ENCODE data around the gene LDLRAD4. TPM values are rescaled to one million over a fixed set of nuclear protein-coding genes. Genes with fewer than 3 reads are reported as not detected.

LDLRAD4 gene
- total RNA-seq, 1 donor from 2014 or later: 104 TPM

GRCh38 chr18:13227910-13228309 is 9.3 kb downstream of the LDLRAD4 start:
- DNase-seq (ENCODE audit: low spot score): no peak

- no peak for DNase-seq (ENCODE audit: low spot score)
Observed at GRCh38 chr18:13229001-13229671, 10.6 kb downstream of the LDLRAD4 start.

DNA sequence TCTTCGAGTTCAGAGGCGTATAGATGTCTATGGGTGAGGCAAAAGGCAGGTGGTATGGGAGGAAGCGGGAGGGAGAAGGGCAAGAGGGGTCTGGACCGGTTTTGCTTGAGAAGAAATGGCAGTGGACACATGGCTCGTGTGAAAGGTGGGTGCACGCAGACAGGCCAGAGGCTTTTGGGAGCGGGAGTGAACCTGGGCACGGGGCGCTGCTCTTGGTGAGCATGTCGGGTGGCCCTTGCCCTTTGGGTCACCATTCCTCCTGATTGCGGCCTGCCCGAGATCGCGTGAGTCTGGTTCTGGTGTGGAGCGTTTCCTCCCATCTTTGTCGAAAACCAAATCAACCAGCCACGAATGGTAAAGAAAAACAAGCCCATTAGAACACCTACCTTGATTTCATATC is 12.6 kb downstream of the LDLRAD4 start:
- no peak for DNase-seq (ENCODE audit: low spot score)

DNA sequence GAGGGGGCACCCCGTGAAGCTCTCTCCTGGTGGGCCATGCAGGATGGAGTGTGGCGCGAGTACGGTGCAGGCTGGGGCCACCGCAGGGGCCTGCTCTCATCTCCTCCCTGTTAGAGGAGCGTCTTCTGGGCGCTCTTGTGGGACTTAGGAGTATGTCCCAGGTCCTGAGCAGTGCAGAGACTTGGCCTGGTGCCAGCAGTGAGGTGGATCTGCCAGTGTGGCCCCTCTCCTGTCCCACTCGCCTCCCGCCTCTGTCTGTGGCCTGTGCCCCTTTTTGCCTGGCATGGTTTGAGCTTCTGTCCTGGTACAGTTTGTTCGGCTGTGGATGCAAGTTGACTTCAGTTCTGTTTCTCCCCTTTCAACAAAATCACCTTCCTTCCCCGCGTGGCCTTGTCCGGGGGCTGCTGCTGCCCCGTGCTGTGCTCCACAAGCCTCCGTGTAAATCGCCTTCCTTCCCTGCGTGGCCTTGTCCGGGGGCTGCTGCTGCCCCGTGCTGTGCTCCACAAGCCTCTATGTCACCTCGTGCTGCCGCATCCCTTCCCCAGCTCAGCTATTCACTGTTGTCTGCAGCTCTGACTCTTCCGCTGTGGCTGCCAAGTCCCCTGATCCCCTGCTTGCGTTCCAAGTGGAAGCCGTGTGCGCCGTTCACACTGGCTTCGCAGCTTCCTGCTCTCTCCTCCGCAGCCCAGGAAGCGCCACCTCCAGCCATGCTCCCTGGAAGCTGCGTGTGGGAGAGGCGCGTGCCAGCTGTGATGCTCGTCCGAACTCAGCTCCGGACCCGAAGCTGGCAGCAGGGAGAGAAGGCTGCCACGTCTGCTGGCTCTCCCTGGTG is 13.7 kb downstream of the LDLRAD4 start:
- DNase-seq (ENCODE audit: low spot score): peak; percentile 16

GRCh38 chr18:13232971-13233786 is 14.6 kb downstream of the LDLRAD4 start:
- no peak for DNase-seq (ENCODE audit: low spot score)

GRCh38 chr18:13233787-13234783 is 15.5 kb downstream of the LDLRAD4 start:
- DNase-seq (ENCODE audit: low spot score): no peak

DNA sequence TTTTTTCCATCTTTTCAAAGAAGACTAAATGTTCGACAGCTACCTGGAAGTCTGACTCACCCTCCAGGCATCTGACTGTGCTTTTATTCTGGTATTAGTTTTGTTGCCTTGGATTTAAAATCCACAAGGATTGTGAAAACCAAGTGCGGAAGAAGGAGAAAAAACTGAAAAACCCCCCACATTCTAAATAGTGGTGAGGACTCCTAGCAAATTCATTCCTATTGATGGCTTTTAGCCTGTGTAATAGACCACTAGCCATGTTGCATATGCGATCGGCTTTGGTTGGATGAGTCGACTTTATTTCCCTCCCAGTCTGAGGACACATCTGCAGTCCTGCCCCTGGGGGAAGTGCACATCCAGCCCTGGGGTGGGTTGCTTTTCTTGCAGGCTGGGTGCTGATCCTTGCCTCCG is 16.9 kb downstream of the LDLRAD4 start:
- peak; percentile 54 for DNase-seq (ENCODE audit: low spot score)

- peak; percentile 86 for DNase-seq (ENCODE audit: low spot score)
Observed at GRCh38 chr18:13235981-13236380, 17.4 kb downstream of the LDLRAD4 start.

DNA sequence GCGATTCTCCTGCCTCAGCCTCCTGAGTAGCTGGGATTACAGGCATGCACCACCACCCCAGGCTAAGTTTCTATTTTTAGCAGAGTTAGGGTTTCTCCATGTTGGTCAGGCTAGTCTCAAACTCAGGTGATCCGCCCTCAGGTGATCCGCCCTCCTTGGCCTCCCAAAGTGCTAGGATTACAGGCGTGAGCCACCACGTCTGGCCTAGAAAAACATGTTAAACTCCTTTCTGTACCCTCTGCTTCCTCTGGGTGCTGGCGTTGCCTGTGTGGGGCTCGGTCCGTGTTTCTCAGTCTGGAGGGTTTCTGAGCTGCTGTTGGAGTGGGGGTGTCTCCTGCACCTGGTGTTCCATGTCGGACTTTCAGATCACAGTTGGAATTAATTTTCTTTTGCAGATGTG is 17.9 kb downstream of the LDLRAD4 start:
- DNase-seq (ENCODE audit: low spot score): no peak

GRCh38 chr18:13237073-13237472 is 18.5 kb downstream of the LDLRAD4 start:
- DNase-seq (ENCODE audit: low spot score): no peak

GRCh38 chr18:13237641-13238040 is 19.1 kb downstream of the LDLRAD4 start:
- no peak for DNase-seq (ENCODE audit: low spot score)

DNA sequence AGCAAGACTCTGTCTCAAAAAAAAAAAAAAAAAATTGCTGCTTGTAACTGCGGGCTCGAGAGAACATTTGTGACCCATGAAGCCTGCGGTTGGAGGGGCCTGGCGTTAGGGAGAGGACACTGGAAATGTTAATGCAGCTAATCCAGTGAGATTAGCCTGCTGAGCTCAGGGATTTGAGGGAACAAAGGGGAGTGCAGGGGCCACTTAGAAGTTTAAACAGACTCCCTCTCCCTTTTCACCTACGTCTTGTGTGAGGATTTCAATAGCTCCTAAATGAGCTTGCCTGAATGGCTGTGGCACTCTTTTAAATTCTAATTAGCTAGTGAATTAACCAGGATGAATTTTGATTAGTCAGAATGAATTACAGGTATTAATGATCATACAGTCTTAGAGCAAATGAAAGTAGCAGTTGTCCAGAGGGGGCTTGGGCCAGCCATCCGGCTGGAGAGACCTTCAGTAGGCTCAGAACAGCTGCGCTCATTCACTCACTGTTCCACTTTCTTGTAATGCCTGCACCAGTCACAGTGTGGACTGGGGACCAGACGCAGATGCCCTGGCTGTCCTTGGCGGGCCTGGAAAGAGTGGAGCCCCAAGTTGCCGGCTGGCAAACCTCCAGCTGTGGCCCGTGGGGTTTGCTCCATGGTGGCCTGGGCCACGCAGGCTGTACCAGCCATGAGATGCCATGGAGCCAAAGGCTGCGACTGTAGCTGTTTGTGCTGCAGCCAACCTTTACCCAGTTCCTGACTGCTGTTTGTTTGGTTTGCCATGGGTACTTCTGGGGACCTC is 20.8 kb downstream of the LDLRAD4 start:
- peak; percentile 42 for DNase-seq (ENCODE audit: low spot score)

DNA sequence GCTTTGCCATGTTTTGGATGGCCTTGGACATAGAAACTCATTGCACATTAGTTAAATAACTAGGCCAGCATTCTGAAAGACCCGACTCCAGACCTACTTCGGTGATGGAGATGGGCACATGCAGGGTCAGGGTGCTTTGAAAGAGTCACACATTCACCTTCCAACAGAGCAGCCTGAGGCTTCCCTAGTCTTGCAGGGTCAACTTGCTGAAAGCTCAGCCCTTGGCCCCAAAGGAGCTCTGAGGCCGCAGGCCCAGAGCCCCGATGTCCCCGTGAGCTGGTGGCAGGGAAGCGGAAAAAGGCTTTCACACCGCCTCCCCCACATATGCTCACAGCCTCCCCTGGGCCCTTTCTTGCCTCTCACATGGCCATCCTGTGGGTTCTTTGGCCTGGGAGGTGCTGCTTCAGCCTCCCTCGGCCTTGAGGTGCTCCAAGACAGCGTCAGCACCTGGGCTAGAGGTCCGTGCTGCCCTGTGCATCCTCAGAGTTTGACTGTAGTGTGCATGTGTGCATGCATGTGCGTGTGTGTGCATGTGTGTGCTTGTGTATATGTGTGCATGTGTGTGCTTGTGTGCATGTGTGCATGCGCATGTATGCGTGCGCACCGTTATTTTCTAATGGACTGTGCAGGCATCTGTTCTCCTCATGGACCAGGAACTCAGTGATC is 21.6 kb downstream of the LDLRAD4 start:
- no peak for DNase-seq (ENCODE audit: low spot score)

DNA sequence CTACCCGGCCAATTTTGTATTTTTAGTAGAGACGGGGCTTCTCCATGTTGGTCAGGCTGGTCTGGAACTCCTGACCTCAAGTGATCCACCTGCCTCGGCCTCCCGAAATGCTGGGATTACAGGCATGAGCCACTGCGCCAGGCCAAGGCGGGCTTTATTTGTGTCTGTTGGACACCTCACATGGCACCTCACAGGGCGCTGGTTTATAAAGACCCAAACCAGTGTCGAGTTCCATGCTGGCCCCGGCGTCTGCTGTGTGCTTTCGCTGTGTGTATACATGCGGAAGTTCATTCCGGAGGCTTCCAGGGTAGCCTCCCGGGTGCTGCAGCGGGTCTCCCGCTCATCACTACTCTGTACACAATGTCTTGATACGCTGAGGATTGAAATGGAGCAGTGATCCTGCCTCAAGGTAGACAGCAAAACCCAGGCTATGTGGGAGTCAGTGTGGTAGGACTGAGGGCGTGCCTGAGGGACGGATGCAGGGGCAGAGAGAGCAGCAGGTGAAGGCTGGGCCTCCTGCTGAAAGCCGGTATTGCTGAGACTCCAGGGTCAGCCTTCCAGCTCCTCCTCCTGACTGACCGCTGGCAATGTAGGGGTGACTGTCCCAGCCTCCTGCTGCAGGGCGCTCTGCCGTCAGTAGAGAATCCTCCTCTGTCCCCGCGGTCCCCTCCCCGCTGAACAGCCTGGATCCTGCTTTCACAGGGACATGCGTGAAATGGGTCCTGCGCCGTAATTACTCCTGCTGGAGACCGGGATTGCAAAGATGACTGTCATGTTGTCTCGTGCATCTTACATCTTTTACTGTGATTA is 22.7 kb downstream of the LDLRAD4 start:
- no peak for DNase-seq (ENCODE audit: low spot score)

DNA sequence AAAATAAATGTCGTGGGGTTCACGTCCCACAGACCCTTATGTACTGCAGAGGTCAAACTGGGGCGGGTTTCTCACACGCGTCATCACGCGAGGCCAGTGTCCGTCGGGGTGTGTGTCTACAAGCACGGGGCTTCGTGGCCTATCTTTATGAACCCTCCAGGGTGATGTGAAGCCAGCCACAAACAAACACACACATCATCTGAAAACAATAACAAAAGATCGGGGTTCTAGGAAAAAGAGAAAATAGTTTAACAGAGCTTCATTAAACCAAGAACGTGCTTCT is 23.3 kb downstream of the LDLRAD4 start:
- no peak for DNase-seq (ENCODE audit: low spot score)

GRCh38 chr18:13242797-13243196 is 24.2 kb downstream of the LDLRAD4 start:
- DNase-seq (ENCODE audit: low spot score): no peak

- no peak for DNase-seq (ENCODE audit: low spot score)
Observed at GRCh38 chr18:13243363-13243762, 24.8 kb downstream of the LDLRAD4 start.

GRCh38 chr18:13244135-13244534 is 25.6 kb downstream of the LDLRAD4 start:
- DNase-seq (ENCODE audit: low spot score): no peak

GRCh38 chr18:13245481-13246000 is 27.0 kb downstream of the LDLRAD4 start:
- DNase-seq (ENCODE audit: low spot score): no peak
